Activated naive CD8-positive, alpha-beta T cell treated with anti-CD3 and anti-CD28 coated beads, Interleukin-2, amount 10 ng/mL, durations not matched to agents 7 days and 5 days (primary cell): ENCODE data around the gene ANKS1B. TPM values are rescaled to one million over a fixed set of nuclear protein-coding genes. Genes with fewer than 3 reads are reported as not detected.

Source experiments
- ATAC-seq: fragments of 150-1000 bp; cut with Tn5 transposase; one replicate; pipeline ENCODE4 v1.10.0; 2021; ENCODE audit warnings: low read depth, moderate library complexity
- POLR2A ChIA-PET: fragments of 350-600 bp; sonication (Branson Sonifier 250); formaldehyde crosslinking; loops from one replicate; lab custom pipeline; 2021; ENCODE audit warnings: antibody characterized with exemption; lab: Charles Lee
- DNase-seq: peaks from one replicate; pipeline ENCODE4 v3.0.0; 2021
- H3K27ac Mint-ChIP-seq: one replicate; pipeline ENCODE4 v1.8.0; 2022; ENCODE audit warnings: mild to moderate bottlenecking, mixed read lengths
- H3K27me3 Mint-ChIP-seq: one replicate; pipeline ENCODE4 v1.8.0; 2022; ENCODE audit warnings: mild to moderate bottlenecking, moderate library complexity, mixed read lengths
- H3K36me3 Mint-ChIP-seq: one replicate; pipeline ENCODE4 v1.8.0; 2021; ENCODE audit warnings: mild to moderate bottlenecking, mixed read lengths
- H3K4me1 Mint-ChIP-seq: one replicate; pipeline ENCODE4 v1.8.0; 2021; ENCODE audit warnings: mixed read lengths
- H3K4me3 Mint-ChIP-seq: one replicate; pipeline ENCODE4 v1.8.0; 2022; ENCODE audit warnings: mild to moderate bottlenecking, moderate library complexity, mixed read lengths
- H3K9me3 Mint-ChIP-seq: one replicate; pipeline ENCODE4 v1.8.0; 2021; ENCODE audit warnings: mixed read lengths
- total RNA-seq, 2 experiments: library from RNA; stranded (reverse); gene quantifications; one replicate each; pipeline ENCODE4 v1.2.3, GENCODE V29; 2021

The ANKS1B gene
- total RNA-seq, 2 experiments from 2014 or later, result not detected

GRCh38 chr12:98719515-98720504 lies 1264.9 kb downstream of the ANKS1B start:
- ATAC-seq (no peak), DNase-seq (no peak)
- POLR2A ChIA-PET, result no interaction called here
- no peak overlapping the region for H3K4me3 Mint-ChIP-seq
- no peaks in the 10 kb centered on the region for H3K27me3 Mint-ChIP-seq
- no peaks in the 10 kb centered on the region for H3K9me3 Mint-ChIP-seq
- no peak overlapping the region for H3K27ac Mint-ChIP-seq
- H3K4me1 Mint-ChIP-seq, result peaks cover 4% of the 10 kb centered on the region
- H3K36me3 Mint-ChIP-seq, result peaks cover 27% of the 10 kb centered on the region

GRCh38 chr12:98714426-98714825 lies 1270.3 kb downstream of the ANKS1B start:
- Mint-ChIP-seq H3K4me3 (no peak overlapping the region), H3K36me3 (peaks cover 33% of the 10 kb centered on the region), H3K4me1 (no peaks in the 10 kb centered on the region), H3K27me3 (no peaks in the 10 kb centered on the region), H3K27ac (no peak overlapping the region), H3K9me3 (no peaks in the 10 kb centered on the region)
- POLR2A ChIA-PET, result no interaction called here
- DNase-seq (no peak), ATAC-seq (no peak)

GRCh38 chr12:98709022-98709421 lies 1275.7 kb downstream of the ANKS1B start:
- no peak for DNase-seq
- Mint-ChIP-seq H3K4me3 (no peak overlapping the region), H3K27ac (no peak overlapping the region), H3K27me3 (no peaks in the 10 kb centered on the region), H3K9me3 (no peaks in the 10 kb centered on the region), H3K4me1 (no peaks in the 10 kb centered on the region), H3K36me3 (peaks cover 23% of the 10 kb centered on the region)
- ATAC-seq, result no peak
- POLR2A ChIA-PET, result no interaction called here

GRCh38 chr12:98701166-98701565 lies 1283.6 kb downstream of the ANKS1B start:
- DNase-seq (no peak), ATAC-seq (no peak)
- Mint-ChIP-seq H3K27me3 (no peaks in the 10 kb centered on the region), H3K36me3 (peaks cover 2% of the 10 kb centered on the region), H3K9me3 (no peaks in the 10 kb centered on the region), H3K27ac (no peak overlapping the region), H3K4me1 (peaks cover 4% of the 10 kb centered on the region), H3K4me3 (no peak overlapping the region)
- POLR2A ChIA-PET, result no interaction called here

- ATAC-seq, result no peak
- H3K36me3 Mint-ChIP-seq, result peaks cover 12% of the 10 kb centered on the region
- POLR2A ChIA-PET, result no interaction called here
- no peak for DNase-seq
- no peaks in the 10 kb centered on the region for H3K27me3 Mint-ChIP-seq
- no peaks in the 10 kb centered on the region for H3K9me3 Mint-ChIP-seq
- H3K27ac Mint-ChIP-seq, result no peak overlapping the region
- H3K4me1 Mint-ChIP-seq, result peaks cover 4% of the 10 kb centered on the region
- no peak overlapping the region for H3K4me3 Mint-ChIP-seq
These were observed 1285.2 kb downstream of the ANKS1B start for GRCh38 chr12:98699586-98699985.

- Mint-ChIP-seq H3K4me1 (peaks cover 4% of the 10 kb centered on the region), H3K4me3 (no peak overlapping the region), H3K36me3 (peaks cover 15% of the 10 kb centered on the region), H3K27ac (peak overlapping the region; percentile 22), H3K27me3 (no peaks in the 10 kb centered on the region), H3K9me3 (no peaks in the 10 kb centered on the region)
- DNase-seq (no peak), ATAC-seq (peak; percentile 60)
- POLR2A ChIA-PET, result no interaction called here
These were observed 1285.9 kb downstream of the ANKS1B start for GRCh38 chr12:98698603-98699463.

- Mint-ChIP-seq H3K4me3 (no peak overlapping the region), H3K9me3 (no peaks in the 10 kb centered on the region), H3K27ac (no peak overlapping the region), H3K36me3 (peaks cover 26% of the 10 kb centered on the region), H3K27me3 (no peaks in the 10 kb centered on the region), H3K4me1 (peaks cover 4% of the 10 kb centered on the region)
- ATAC-seq (no peak), DNase-seq (no peak)
- POLR2A ChIA-PET, result no interaction called here
These were observed 1287.5 kb downstream of the ANKS1B start for GRCh38 chr12:98697209-98697608.

GRCh38 chr12:98696036-98696646 lies 1288.6 kb downstream of the ANKS1B start:
- H3K9me3 Mint-ChIP-seq, result no peaks in the 10 kb centered on the region
- peaks cover 33% of the 10 kb centered on the region for H3K36me3 Mint-ChIP-seq
- POLR2A ChIA-PET, result no interaction called here

GRCh38 chr12:98691351-98691750 lies 1293.4 kb downstream of the ANKS1B start:
- no peaks in the 10 kb centered on the region for H3K27me3 Mint-ChIP-seq
- no peak overlapping the region for H3K4me3 Mint-ChIP-seq
- no peaks in the 10 kb centered on the region for H3K9me3 Mint-ChIP-seq
- peaks cover 56% of the 10 kb centered on the region for H3K36me3 Mint-ChIP-seq
- H3K27ac Mint-ChIP-seq, result no peak overlapping the region
- POLR2A ChIA-PET, result no interaction called here
- DNase-seq, result no peak
- no peaks in the 10 kb centered on the region for H3K4me1 Mint-ChIP-seq
- ATAC-seq, result no peak

More at GRCh38 chr12:98696036-98696646, 1288.6 kb downstream of the ANKS1B start:
- Mint-ChIP-seq H3K4me3 (no peak overlapping the region), H3K4me1 (peaks cover 4% of the 10 kb centered on the region), H3K27ac (no peak overlapping the region), H3K27me3 (no peaks in the 10 kb centered on the region)
- no peak for ATAC-seq
- no peak for DNase-seq

GRCh38 chr12:98686603-98687002 lies 1298.1 kb downstream of the ANKS1B start:
- no peak overlapping the region for H3K27ac Mint-ChIP-seq
- no peak overlapping the region for H3K4me3 Mint-ChIP-seq
- peaks cover 57% of the 10 kb centered on the region for H3K36me3 Mint-ChIP-seq
- DNase-seq (no peak), ATAC-seq (no peak)
- no peaks in the 10 kb centered on the region for H3K9me3 Mint-ChIP-seq
- no peaks in the 10 kb centered on the region for H3K27me3 Mint-ChIP-seq
- no peaks in the 10 kb centered on the region for H3K4me1 Mint-ChIP-seq
- POLR2A ChIA-PET, result no interaction called here

Other genes starting within 250 kb of the ANKS1B start
- 10 to 100 TPM; 23.2 to 24.7 TPM for gene BLTP3B, start 157.9 kb upstream of the ANKS1B start, total RNA-seq
- 10 to 100 TPM; 36.0 to 38.2 TPM for gene ACTR6, start 215.9 kb upstream of the ANKS1B start, total RNA-seq